Measurements from ENCODE around the gene TSPAN32. TPM values are rescaled to one million over a fixed set of nuclear protein-coding genes. Genes with fewer than 3 reads are reported as not detected.

TSPAN32 gene
- total RNA-seq, 1 donor from 2014 or later, result 12.2 TPM

DNA sequence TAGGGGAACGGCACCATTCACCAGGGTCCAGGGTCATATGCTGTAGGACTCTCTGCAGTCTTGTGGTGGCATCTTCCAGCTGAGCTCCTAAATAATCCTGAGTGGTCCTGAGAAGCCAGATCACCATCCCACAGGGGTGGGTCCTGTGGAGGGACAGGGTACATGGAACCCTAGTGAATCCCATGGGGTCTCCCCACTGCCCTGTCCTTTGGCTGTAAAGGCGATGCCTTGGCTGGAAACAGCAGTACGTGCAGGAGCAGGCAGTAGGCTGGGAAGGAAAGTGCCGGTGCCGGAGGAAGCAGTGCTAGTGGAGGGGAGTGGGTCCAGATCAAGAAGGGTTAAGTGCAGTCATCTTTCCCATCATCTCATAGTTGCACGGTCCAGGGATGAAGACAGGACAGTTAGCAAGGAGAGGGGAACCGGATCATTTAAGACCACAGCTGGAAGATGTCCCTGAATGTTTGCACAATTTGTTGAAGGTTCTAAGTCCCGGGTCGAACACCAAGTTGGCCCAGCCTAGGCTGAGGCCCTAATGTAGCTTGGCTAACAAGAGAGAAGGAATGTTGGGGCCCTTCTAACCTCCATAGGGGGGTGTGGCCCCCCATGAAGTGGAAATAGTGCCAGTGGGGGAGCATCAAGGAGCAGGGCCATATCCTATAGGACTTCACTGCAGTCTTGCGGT is 18.1 kb downstream of the TSPAN32 start:
- Histone ChIP-seq H3K27me3 (no peaks in the 10 kb centered on the region), H3K27ac (no peak overlapping the region), H3K4me1 (peaks cover 4% of the 10 kb centered on the region), H3K4me3 (no peak overlapping the region), H3K9me3 (no peaks in the 10 kb centered on the region), H3K36me3 (no peaks in the 10 kb centered on the region)
- intact Hi-C loops (cut with DNase I), result no loop called here
- DNase-seq (peak; percentile 41), ATAC-seq (no peak)
- TF ChIP-seq, protein P1, sequence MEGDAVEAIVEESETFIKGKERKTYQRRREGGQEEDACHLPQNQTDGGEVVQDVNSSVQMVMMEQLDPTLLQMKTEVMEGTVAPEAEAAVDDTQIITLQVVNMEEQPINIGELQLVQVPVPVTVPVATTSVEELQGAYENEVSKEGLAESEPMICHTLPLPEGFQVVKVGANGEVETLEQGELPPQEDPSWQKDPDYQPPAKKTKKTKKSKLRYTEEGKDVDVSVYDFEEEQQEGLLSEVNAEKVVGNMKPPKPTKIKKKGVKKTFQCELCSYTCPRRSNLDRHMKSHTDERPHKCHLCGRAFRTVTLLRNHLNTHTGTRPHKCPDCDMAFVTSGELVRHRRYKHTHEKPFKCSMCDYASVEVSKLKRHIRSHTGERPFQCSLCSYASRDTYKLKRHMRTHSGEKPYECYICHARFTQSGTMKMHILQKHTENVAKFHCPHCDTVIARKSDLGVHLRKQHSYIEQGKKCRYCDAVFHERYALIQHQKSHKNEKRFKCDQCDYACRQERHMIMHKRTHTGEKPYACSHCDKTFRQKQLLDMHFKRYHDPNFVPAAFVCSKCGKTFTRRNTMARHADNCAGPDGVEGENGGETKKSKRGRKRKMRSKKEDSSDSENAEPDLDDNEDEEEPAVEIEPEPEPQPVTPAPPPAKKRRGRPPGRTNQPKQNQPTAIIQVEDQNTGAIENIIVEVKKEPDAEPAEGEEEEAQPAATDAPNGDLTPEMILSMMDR (IDR thresholded peaks at IDR 0.05), result no peak

DNA sequence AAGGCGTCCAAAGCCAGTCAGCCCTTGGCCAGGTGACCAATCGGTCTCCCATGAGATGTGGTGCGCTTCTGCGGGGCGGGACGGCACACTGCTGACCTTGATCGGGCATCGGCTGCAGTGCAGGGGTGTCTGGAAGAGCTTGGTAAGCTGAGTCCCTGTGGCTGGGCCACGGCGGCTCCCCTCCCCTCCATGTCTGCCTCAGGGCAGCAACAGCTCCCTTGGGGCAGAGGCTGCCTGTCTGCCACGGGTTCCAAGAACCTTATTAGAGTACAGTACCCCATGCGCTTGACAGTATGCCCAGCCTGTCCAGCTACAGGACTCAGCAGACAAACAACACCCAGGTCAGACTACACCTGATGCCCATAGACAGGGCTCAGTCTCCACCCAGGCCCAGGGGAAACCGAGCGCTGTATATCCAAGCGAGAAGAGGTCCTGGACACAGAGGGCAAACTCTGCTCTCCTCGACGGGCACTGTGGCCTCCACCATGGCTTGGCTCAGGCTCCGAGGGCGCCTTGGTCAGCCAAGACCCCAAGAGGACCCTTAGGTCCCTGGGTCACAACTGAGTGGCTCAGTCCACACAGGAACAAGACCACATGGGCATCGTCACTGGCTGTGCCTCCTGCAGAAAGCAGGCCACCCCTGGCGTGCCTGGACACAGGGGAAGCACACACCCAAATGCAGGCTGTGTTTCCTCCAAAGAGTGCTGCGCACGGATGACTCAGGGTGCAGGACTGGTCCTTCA is 18.9 kb downstream of the TSPAN32 start:
- H3K27ac ChIP-seq, result no peak overlapping the region
- ATAC-seq (no peak), DNase-seq (peak; percentile 52)
- intact Hi-C loops (cut with DNase I), result no loop called here
- H3K4me1 ChIP-seq, result no peaks in the 10 kb centered on the region
- H3K4me3 ChIP-seq, result no peak overlapping the region
- H3K36me3 ChIP-seq, result no peaks in the 10 kb centered on the region
- no peaks in the 10 kb centered on the region for H3K9me3 ChIP-seq
- H3K27me3 ChIP-seq, result no peaks in the 10 kb centered on the region
- TF ChIP-seq, protein P1 (IDR thresholded peaks at IDR 0.05), result no peak

DNA sequence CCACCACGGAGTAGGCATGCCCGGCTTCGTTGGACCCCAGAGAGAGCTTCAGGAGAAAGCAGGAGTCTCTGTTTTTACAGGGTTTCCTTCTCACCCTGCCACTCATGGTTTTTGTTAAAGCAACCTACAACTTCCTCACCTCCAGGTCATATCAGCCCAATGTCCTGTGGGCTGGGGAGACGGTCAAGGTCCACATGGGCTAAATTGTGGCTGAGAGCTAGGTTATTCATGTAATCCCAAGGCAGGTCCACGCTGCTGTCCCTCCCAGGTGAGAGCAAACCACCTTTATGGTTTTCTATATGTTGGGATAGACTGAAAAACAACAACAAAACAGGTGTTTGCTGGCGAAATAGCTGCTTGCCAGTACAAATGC is 19.5 kb downstream of the TSPAN32 start:
- Histone ChIP-seq H3K4me3 (no peak overlapping the region), H3K36me3 (no peaks in the 10 kb centered on the region), H3K4me1 (no peaks in the 10 kb centered on the region), H3K27me3 (no peaks in the 10 kb centered on the region), H3K9me3 (no peaks in the 10 kb centered on the region), H3K27ac (no peak overlapping the region)
- TF ChIP-seq, protein P1 (IDR thresholded peaks at IDR 0.05), result no peak
- ATAC-seq (no peak), DNase-seq (no peak)
- intact Hi-C loops (cut with DNase I), result no loop called here

DNA sequence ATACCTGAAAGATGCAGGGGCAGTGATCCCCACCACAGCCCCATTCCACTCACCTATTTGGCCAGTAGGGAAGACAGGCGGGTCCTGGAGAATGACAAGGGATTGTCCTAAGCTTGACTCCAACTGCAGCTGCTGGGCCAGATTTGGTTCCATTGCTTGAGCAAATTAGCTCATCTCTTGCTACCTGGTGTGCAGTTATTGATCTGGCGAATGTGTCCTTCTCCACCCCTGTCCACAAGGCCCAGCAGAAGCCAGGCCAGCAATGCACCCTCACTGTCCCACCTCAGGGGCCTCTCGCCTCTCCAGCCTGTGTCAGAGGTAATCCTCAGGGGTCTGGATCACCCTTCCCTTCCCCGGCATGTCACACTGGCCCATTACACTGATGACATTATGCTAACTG is 23.3 kb downstream of the TSPAN32 start:
- no peak overlapping the region for H3K4me3 ChIP-seq
- ATAC-seq (no peak), DNase-seq (peak; percentile 32)
- H3K27ac ChIP-seq, result no peak overlapping the region
- intact Hi-C loops (cut with DNase I), result no loop called here
- no peaks in the 10 kb centered on the region for H3K27me3 ChIP-seq
- no peaks in the 10 kb centered on the region for H3K36me3 ChIP-seq
- TF ChIP-seq, protein P1 (IDR thresholded peaks at IDR 0.05), result no peak
- no peaks in the 10 kb centered on the region for H3K9me3 ChIP-seq
- no peaks in the 10 kb centered on the region for H3K4me1 ChIP-seq

DNA sequence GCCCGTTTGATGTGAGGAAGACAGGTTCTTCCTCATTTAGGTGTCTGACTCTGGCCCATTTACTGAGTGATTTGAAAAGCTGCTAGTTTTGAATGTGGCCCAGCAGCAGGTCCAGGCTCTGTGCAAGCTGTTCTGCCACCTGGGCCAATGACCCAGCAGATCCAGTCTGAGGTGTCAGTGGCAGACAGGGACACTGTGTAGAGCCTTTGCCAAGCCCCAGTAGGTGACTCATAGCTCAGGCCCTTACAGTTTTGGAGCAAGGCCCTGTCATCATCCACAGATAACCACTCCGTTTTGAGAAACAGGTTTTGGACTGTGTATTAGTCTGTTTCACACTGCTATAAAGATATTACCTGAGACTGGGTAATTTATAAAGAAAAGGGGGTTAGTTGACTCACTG is 23.9 kb downstream of the TSPAN32 start:
- ATAC-seq (peak; percentile 87), DNase-seq (peak; percentile 59)
- TF ChIP-seq, protein P1 (IDR thresholded peaks at IDR 0.05), result no peak
- H3K4me3 ChIP-seq, result no peak overlapping the region
- H3K27me3 ChIP-seq, result no peaks in the 10 kb centered on the region
- no peaks in the 10 kb centered on the region for H3K36me3 ChIP-seq
- intact Hi-C loops (cut with DNase I), result no loop called here
- H3K4me1 ChIP-seq, result no peaks in the 10 kb centered on the region
- H3K27ac ChIP-seq, result no peak overlapping the region
- H3K9me3 ChIP-seq, result no peaks in the 10 kb centered on the region
